NCI-H226 (cell line): Measurements from ENCODE around the gene MCF2L.

Experiments
- DNase-seq: peaks from one replicate; pipeline ENCODE4 v3.0.0-alpha.2; 2015

Gene MCF2L

DNA sequence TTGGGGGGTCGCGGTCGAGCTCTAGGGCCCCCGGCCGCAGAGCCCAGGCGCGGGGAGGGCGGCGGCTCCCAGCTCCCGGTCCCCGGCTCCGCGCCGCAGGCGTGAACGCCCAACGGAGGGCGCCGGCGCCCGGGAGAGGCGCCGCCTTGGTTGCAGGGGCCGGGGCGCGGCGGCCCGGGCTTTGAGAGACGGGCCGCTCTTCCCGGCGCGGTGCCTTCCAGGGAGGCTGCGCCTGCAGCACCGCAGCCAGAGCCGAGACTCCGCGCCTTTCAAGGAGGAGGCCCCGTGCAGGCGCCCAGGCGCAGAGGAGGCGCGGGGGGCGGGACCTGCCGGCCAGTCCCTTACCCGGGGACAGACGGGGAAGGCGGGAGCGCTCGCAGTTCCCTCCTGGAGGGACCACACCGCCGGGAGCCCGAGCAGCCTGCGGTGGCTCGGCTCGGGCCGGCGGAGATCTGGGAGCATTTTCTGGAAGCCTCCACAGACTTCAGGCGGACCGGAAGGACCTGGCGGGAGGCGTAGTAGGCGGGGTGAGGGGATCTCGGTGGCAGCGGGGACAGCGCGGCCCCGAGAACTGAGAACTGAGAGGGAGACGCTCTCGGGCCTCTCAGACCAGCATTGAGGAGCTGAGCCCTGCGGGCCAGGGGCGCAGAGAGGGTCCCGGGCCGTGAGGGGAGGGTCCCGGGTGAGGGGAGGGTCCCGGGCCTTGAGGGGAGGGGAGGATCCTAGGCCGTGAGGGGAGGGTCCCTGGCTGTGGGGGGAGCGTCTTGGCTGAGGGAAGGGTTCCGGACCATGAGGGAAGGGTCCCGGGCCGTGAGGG is 25.5 kb upstream of the MCF2L start:
- no peak for DNase-seq

- no peak for DNase-seq
Measured at GRCh38 chr13:112947796-112948195, 21.2 kb upstream of the MCF2L start.

GRCh38 chr13:112951674-112952371 is 17.2 kb upstream of the MCF2L start:
- no peak for DNase-seq

DNA sequence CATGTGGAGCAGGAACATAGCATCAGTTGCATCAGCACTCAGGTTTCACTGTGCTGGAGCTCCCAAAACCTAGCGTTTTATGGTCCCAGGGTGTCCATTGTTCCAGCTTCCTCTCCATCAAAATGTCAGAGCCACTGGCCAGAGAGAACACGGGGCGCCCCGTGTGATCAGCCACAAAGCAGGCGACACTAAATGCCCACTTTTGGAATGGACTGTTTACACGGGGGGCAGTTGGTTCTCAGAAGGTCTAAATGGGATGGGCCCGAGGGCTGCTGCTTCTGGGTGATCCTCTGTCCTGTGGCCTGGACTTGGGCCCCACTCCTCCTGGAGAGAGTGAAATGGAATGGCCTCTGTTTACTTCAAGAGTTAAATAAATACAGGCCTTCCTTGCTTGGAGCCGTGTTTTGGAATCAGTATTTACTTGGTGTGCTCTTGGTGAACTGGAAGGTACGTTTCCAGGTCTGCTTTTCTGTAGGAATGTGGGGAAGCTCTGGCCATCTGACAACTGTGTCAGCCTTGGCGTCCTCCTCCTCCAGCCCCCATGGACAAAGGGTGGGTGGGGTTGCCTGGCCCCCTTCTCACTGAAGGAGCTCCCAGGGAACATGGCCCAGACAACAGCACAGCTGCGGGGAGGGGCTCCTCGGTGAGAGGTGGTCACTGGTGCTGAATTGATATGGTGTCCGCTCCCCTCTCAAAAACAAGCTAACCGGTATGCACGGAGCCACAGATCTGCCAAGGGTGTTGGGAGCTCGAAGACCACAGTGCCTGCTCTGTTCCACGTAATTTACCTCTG is 16.1 kb upstream of the MCF2L start:
- no peak for DNase-seq

DNA sequence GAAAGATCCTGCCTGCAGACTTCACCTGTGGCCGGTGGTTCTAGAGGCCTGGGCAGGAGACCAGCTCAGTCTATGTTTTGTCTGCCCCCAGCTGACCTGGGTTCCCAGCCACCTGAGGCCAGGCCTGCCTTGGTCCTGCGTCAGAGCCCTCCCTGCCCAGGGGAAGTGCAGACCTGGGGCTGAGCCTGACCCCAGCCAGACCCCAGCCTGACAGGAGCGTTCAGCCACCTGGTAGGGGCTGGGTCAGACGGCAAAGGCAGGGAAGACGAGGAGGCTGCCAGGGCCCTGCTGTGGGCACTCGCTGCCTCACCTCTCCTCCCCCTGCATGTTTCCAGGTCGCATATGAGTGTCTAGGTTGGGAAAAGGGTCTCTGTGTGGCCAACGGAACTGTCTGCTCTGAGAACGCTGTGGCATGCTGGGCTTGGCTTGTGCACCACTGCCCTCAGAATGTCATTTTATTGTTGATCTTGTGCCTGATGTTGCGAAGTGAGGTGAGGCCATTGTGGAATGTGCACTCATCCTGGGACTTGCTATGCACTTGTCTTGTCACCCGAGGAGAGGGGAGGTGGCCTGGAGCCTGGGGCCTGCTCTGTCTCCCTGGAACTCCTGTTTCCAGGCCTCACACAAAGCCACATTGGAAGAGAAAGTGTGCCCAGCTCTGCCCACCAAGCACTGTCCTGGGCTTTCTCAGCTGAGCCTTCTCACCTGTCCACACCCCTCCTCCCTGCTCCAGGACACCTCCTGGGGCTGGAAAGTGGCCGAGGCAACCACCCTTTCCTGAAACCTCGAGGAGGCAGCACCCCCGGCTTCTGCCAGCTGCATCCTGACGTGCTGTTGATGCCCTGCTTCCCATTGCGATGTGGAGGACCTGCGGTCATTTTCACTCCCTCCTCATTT is 15.2 kb upstream of the MCF2L start:
- no peak for DNase-seq

GRCh38 chr13:112954488-112955270 is 14.3 kb upstream of the MCF2L start:
- no peak for DNase-seq

DNA sequence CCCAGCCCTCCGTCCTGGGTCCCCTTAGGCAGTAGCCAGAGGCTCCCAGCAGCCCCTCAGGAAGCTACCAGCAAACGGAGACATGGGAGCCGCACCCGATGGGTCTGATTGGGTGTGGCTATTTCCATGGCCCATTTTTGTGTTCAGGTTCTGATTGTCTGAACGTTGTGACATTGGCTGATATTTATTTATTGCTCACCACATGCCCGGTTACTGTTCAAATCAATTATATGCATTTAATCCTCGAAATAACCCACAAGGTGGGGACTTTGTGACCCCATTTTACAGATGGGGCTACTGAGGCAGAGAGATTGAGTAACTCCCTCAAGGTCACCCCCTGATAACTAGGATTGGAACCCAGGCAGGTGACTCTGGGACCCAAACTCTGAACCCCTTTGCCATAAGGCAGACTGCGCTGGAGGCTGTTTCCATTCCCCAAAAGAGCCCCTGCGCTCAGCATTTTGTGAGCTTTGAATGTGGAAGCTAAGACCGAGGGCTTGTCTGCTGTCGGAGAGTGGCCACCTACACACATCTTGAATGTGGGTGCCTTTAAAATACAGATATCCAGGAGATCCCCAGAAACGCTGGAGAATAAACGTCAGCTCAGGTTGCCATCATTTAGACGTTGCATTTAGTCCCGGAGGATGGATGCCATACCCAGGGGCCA is 13.6 kb upstream of the MCF2L start:
- no peak for DNase-seq

DNA sequence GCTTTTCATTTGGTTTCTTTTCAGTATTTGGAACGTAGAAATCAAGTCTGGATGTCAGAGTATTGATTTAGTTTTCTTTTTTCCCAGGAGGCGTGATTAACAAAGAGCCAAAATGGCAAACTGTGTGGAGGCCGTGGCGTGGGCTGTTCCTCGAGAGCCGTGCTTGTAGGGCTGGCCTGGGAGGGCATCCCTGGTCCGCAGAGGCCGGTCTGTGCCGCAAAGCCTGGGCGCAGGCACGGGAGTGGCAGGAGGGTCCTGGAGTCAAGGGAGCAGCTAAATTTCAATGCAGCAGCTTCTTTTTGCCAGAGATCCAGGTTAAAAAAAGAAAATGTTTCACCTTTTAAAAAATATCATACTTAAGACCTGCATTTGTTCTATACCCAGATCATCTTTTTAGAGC is 13.1 kb upstream of the MCF2L start:
- no peak for DNase-seq

- DNase-seq, result no peak
Measured at GRCh38 chr13:112956571-112957294, 12.3 kb upstream of the MCF2L start.

GRCh38 chr13:112957295-112957677 is 11.7 kb upstream of the MCF2L start:
- DNase-seq, result no peak

- DNase-seq, result no peak
Measured at GRCh38 chr13:112958127-112958989, 10.7 kb upstream of the MCF2L start.

- no peak for DNase-seq
Measured at GRCh38 chr13:112959206-112959605, 9.8 kb upstream of the MCF2L start.

- DNase-seq, result no peak
Measured at GRCh38 chr13:112959701-112960542, 9.1 kb upstream of the MCF2L start.

GRCh38 chr13:112960706-112961105 is 8.3 kb upstream of the MCF2L start:
- DNase-seq, result no peak

DNA sequence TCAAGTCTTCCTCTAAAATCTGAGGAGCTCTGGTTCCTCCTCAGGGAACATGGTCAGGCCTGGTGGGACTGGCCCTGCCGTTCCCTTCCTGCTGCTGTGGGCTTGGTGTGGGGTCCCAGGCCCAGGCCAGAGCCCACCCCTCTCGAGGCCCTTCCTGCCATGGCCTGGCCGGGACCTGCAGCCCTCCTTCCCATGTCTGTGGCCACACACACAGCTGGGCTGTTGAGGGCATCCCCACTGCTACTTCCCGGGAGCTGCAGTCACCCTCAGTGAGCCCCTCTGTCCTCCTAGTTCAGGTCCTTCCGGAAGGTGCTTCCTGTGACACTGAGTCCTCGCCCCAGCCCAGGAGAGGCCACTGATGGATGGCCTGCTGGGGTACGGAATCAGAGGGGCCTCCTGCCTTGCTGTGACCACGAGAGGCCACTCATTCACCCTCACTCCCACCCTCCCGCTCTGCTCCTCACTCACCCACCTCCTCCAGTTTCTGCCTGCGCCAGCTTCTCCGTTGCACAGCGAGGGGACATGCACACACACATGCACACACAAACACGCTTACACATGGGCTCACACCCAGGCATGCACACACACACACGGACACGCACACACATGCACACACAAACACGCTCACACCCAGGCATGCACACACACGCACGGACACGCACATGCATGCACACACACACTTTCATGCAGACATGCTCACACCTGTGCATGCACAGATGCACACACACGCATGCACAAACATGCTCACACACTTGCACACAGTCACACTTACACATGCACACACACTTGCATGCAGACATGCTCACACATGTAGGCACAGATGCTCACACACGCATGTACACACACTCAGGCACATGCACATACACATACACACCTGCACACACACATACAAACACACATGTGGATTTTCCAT is 7.3 kb upstream of the MCF2L start:
- no peak for DNase-seq

GRCh38 chr13:112962396-112962795 is 6.6 kb upstream of the MCF2L start:
- no peak for DNase-seq

DNA sequence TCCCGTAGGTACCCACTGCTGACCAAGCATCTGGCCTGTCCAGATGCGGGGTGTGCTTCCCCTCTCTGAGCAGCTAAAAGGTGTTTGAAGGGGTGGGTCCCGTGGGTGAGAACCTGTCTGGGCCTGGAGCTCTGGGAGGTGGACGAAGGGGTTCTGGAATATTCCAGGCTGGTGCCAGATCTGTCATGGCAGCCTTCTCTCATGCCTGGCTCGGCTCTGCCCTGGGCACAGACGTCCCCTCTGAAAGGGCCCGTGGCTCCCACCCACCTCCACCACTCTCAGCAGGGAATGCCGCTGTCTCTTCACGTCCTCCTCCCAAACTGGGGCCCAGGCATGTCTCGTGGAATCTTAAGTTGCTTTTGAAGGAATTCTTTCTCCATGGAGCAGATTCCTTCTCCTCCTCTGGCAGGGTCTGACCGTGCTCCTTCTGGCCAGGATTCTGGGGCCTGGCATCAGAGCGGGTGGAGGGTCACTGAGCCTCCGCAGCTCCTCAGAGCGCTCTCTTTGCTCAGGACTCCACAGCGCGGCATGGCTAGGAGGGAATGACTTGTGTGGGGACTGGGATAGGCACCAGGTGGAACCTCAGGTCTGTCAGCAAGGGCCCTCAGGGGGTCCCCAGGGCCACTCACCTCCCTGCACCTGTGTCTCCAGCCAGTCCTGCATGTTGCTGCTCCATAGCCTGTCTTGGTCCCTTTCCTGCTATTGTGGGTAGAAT is 5.9 kb upstream of the MCF2L start:
- DNase-seq, result no peak
